SK-N-SH (cell line): ENCODE measurements around the gene ABHD2. TPM values are rescaled to one million over a fixed set of nuclear protein-coding genes. Genes with fewer than 3 reads are reported as not detected.

Experiments used
- CTCF ChIA-PET: fragments of 300-600, 350-600 bp; formaldehyde crosslinking; extraction: SDS; loops from one replicate; lab custom pipeline; 2021; lab: Yijun Ruan, JAX
- POLR2A ChIA-PET: fragments of 350-600 bp; sonication (Branson Sonifier 250); formaldehyde crosslinking; extraction: SDS; loops from one replicate; lab custom pipeline; 2020; ENCODE audit warnings: antibody characterized with exemption, inconsistent platforms; lab: Yijun Ruan, JAX
- DNase-seq: peaks from one replicate; pipeline ENCODE4 v3.0.0; 2012
- H2AFZ ChIP-seq: fragments of 200-600 bp; sonication (generic); 2 replicates; pipeline ENCODE4 v1.8.1; 2016; ENCODE audit warnings: antibody characterized with exemption, mild to moderate bottlenecking, low read depth
- H3F3A ChIP-seq: fragments of 200-600 bp; sonication (generic); replicated peaks from 2 replicates; pipeline ENCODE3; 2016; ENCODE audit warnings: antibody characterized with exemption, mild to moderate bottlenecking; ENCODE audit not compliant: insufficient read depth
- H3K27ac ChIP-seq, 2 experiments: fragments of 200-500 bp in 1 of 2; fragments of 200-600 bp in 1 of 2; sonication (Bioruptor generic) in 1 of 2; sonication (generic), shearing (Covaris generic) in 1 of 2; 2 replicates each; pipeline versions ENCODE4 v1.5.1 to v1.6.1; 2014 to 2016; ENCODE audit warnings: low read depth in 2 of 2, inconsistent platforms in 1 of 2, low read length in 1 of 2, mild to moderate bottlenecking in 1 of 2, mixed read lengths in 1 of 2
- H3K27me3 ChIP-seq: fragments of 200-600 bp; sonication (generic), shearing (Covaris generic); 2 replicates; pipeline ENCODE4 v1.6.1; 2016; ENCODE audit warnings: mixed run types; ENCODE audit not compliant: insufficient read depth
- H3K36me3 ChIP-seq, 2 experiments: fragments of 200-500 bp in 1 of 2; fragments of 200-600 bp in 1 of 2; sonication (Bioruptor generic) in 1 of 2; sonication (generic) in 1 of 2; replicated peaks in 1 of 2; 2 replicates each; pipeline versions ENCODE3 to v1.5.1; 2014 to 2016; ENCODE audit warnings: low read length in 1 of 2, mild to moderate bottlenecking in 1 of 2; ENCODE audit not compliant: insufficient read depth in 2 of 2, control insufficient read depth in 1 of 2
- H3K4me1 ChIP-seq, 2 experiments: fragments of 200-500 bp in 1 of 2; fragments of 200-600 bp in 1 of 2; sonication (Bioruptor generic) in 1 of 2; sonication (generic), shearing (Covaris generic) in 1 of 2; 2 replicates each; pipeline versions ENCODE4 v1.5.1 to v1.6.1; 2014 to 2016; ENCODE audit warnings: low read depth in 1 of 2, low read length in 1 of 2, mixed run types in 1 of 2; ENCODE audit not compliant: insufficient read depth in 2 of 2, control insufficient read depth in 1 of 2
- H3K4me2 ChIP-seq: fragments of 200-600 bp; sonication (generic), shearing (Covaris generic); 2 replicates; pipeline ENCODE4 v1.6.1; 2017; ENCODE audit warnings: mixed run types
- H3K4me3 ChIP-seq, 2 experiments: fragments of 200-500 bp in 1 of 2; fragments of 200-600 bp in 1 of 2; sonication (Bioruptor generic) in 1 of 2; sonication (generic), shearing (Covaris generic) in 1 of 2; 2 replicates each; pipeline versions ENCODE4 v1.5.1 to v1.8.1; 2014 to 2016; ENCODE audit warnings: low read depth in 2 of 2, inconsistent platforms in 1 of 2, low read length in 1 of 2, mild to moderate bottlenecking in 1 of 2, mixed read lengths in 1 of 2, moderate library complexity in 1 of 2
- H3K79me2 ChIP-seq: fragments of 200-600 bp; sonication (generic); 2 replicates; pipeline ENCODE4 v1.8.1; 2017; ENCODE audit warnings: mild to moderate bottlenecking; ENCODE audit not compliant: insufficient read depth
- H3K9ac ChIP-seq: fragments of 200-600 bp; sonication (generic); 2 replicates; pipeline ENCODE4 v1.6.1; 2017; ENCODE audit warnings: mixed run types
- H3K9me2 ChIP-seq: fragments of 200-600 bp; sonication (generic); 2 replicates; pipeline ENCODE4 v1.6.1; 2017; ENCODE audit warnings: mixed run types
- H3K9me3 ChIP-seq: fragments of 200-600 bp; sonication (generic); 2 replicates; pipeline ENCODE4 v1.6.1; 2017; ENCODE audit warnings: mixed run types, mild to moderate bottlenecking, moderate library complexity
- H4K20me1 ChIP-seq: fragments of 200-600 bp; sonication (generic); 2 replicates; pipeline ENCODE4 v1.6.1; 2017; ENCODE audit warnings: mild to moderate bottlenecking, mixed run types; ENCODE audit not compliant: insufficient read depth
- CTCF ChIP-seq: fragments of 200-600 bp; sonication (generic); IDR thresholded peaks from 2 replicates; pipeline ENCODE4 v1.6.1; 2017; ENCODE audit warnings: antibody characterized with exemption, mild to moderate bottlenecking, moderate library complexity
- EP300 ChIP-seq, 2 experiments: IDR thresholded peaks; 2 replicates each; pipeline versions ENCODE4 v1.4.0 to v1.6.1; 2012; ENCODE audit warnings: borderline replicate concordance in 1 of 2, low read depth in 1 of 2, low read length in 1 of 2
- EZH2phosphoT487 ChIP-seq: fragments of 200-600 bp; sonication (generic); IDR thresholded peaks from 2 replicates; pipeline ENCODE4 v1.6.1; 2017; ENCODE audit warnings: low read depth, mixed run types, mild to moderate bottlenecking, antibody characterized with exemption, moderate library complexity, borderline replicate concordance
- FOSL2 ChIP-seq: IDR thresholded peaks from 2 replicates; pipeline ENCODE4 v1.4.0; 2012; ENCODE audit warnings: low read depth, mild to moderate bottlenecking, moderate library complexity, borderline replicate concordance
- JUND ChIP-seq: IDR thresholded peaks from 2 replicates; pipeline ENCODE4 v1.4.0; 2012
- MXI1 ChIP-seq: IDR thresholded peaks from 2 replicates; pipeline ENCODE4 v1.6.1; 2012; ENCODE audit warnings: mild to moderate bottlenecking, low read depth, low read length, improper control_type of control experiment
- NFIC ChIP-seq: IDR thresholded peaks from 2 replicates; pipeline ENCODE4 v1.4.0; 2012; ENCODE audit warnings: borderline replicate concordance
- PBX3 ChIP-seq: IDR thresholded peaks from 2 replicates; pipeline ENCODE4; 2012
- POLR2AphosphoS5 ChIP-seq: IDR thresholded peaks from 2 replicates; pipeline ENCODE4 v1.6.1; 2012; ENCODE audit warnings: low read depth, low read length
- RAD21 ChIP-seq: IDR thresholded peaks from 2 replicates; pipeline ENCODE4 v1.6.1; 2012; ENCODE audit warnings: mild to moderate bottlenecking, low read length
- RXRA ChIP-seq: IDR thresholded peaks from 2 replicates; pipeline ENCODE4 v1.4.0; 2012; ENCODE audit warnings: low read depth, mild to moderate bottlenecking, borderline replicate concordance
- TCF12 ChIP-seq: IDR thresholded peaks from 2 replicates; pipeline ENCODE4 v1.4.0; 2012
- USF2 ChIP-seq: fragments of 150-350 bp; IDR thresholded peaks from 2 replicates; pipeline ENCODE4 v1.6.1; 2017; ENCODE audit warnings: antibody characterized with exemption, low read length, low read depth, borderline replicate concordance
- YY1 ChIP-seq: IDR thresholded peaks from 2 replicates; pipeline ENCODE4 v1.4.0; 2012; ENCODE audit warnings: low read depth, mild to moderate bottlenecking
- WGBS: methylation state at CpG from one replicate; pipeline ENCODE4 v1.1.6; 2017; ENCODE audit warnings: low lambda C conversion rate; 5-methylcytosine and 5-hydroxymethylcytosine counted together
- polyA plus RNA-seq, 3 experiments: library from polyadenylated mRNA; depleted of rRNA; stranded (reverse); fragments of >200 nt; gene quantifications; 2 replicates each; pipeline ENCODE4 v1.2.3, GENCODE V29; 2012
- TF ChIP-seq, protein P1 (sequence below): fragments of 150-350 bp; IDR thresholded peaks from 2 replicates; pipeline ENCODE4 v1.6.1; 2016; ENCODE audit warnings: mild to moderate bottlenecking, low read depth, low read length
- TF ChIP-seq, protein P2 (sequence below): IDR thresholded peaks from 2 replicates; pipeline ENCODE4 v1.6.1; 2012; ENCODE audit warnings: mild to moderate bottlenecking, low read depth, low read length, moderate library complexity

The ABHD2 gene
- polyA plus RNA-seq, 1 of the 3 experiments (the other 2 are of a cell fraction): 19.2 TPM

DNA sequence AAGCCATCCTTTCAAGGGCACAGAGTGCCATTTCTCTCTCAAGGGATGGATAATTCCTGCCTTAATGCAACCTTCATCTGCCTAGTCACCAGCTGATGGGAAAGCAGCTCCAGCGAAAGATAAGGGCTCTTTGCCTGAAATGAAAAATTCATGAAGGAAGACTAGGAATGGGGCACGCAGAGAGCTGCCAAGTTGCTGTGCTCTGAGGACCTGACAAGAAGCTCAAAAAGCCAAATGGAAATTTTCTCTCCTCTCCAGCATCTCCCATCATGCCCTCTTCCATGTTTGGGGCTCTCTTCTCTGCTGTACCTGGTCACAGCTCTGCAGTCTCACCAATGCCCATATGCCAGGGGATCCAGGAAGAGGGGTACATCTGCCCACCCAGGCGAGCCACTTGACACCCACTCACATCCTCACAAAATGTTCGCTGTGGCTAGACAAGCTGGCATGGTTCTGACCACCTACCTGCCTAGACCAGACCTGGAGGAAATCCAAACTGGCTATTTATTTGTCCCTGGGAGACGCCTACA lies 29.3 kb upstream of the ABHD2 start (continued):
- TF ChIP-seq USF2: no peak
- TF ChIP-seq EZH2phosphoT487: no peak
- TF ChIP-seq MXI1: no peak

DNA sequence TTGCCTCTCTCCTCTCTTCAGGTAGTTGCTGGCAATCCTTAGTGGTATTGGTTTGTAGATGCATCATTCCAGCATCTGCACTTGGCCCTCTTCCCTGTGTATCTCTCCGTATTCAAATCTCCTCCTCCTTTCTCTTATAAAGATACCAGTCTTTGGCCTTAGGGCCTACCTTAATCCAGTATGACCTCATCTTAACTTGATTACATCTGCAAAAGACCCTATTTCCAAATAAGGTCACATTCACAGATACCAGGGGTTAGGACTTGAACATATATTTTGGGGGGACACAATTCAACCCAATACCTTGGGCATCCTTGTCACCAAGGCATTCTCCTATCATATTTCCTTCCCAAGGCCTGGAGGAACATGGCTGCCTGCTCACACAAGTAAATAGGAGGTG lies 22.0 kb upstream of the ABHD2 start:
- Histone ChIP-seq H3K4me2 (no peak overlapping the region), H3K9ac (no peak overlapping the region), H3K9me3 (0 out of 2 replicates have a peak, but pooled peaks cover 6% of the 10 kb centered on the region), H3K9me2 (no peaks in the 10 kb centered on the region), H2AFZ (no peak overlapping the region), H3F3A (no peaks in the 10 kb centered on the region), H3K79me2 (no peaks in the 10 kb centered on the region), H3K4me1 (no peaks in the 10 kb centered on the region), H4K20me1 (no peaks in the 10 kb centered on the region), H3K27ac (no peak overlapping the region), H3K36me3 (no peaks in the 10 kb centered on the region), H3K27me3 (no peaks in the 10 kb centered on the region), H3K4me3 (no peak overlapping the region; a peak in 1 of 4 replicates)
- no peak for TF ChIP-seq RAD21
- TF ChIP-seq JUND: no peak
- no peak for TF ChIP-seq CTCF
- no peak for TF ChIP-seq RXRA
- no peak for TF ChIP-seq NFIC
- no peak for TF ChIP-seq POLR2AphosphoS5
- TF ChIP-seq, protein P1, sequence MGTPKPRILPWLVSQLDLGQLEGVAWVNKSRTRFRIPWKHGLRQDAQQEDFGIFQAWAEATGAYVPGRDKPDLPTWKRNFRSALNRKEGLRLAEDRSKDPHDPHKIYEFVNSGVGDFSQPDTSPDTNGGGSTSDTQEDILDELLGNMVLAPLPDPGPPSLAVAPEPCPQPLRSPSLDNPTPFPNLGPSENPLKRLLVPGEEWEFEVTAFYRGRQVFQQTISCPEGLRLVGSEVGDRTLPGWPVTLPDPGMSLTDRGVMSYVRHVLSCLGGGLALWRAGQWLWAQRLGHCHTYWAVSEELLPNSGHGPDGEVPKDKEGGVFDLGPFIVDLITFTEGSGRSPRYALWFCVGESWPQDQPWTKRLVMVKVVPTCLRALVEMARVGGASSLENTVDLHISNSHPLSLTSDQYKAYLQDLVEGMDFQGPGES: no peak
- TF ChIP-seq FOSL2: no peak
- TF ChIP-seq YY1: no peak
- no peak for TF ChIP-seq PBX3
- TF ChIP-seq, protein P2, sequence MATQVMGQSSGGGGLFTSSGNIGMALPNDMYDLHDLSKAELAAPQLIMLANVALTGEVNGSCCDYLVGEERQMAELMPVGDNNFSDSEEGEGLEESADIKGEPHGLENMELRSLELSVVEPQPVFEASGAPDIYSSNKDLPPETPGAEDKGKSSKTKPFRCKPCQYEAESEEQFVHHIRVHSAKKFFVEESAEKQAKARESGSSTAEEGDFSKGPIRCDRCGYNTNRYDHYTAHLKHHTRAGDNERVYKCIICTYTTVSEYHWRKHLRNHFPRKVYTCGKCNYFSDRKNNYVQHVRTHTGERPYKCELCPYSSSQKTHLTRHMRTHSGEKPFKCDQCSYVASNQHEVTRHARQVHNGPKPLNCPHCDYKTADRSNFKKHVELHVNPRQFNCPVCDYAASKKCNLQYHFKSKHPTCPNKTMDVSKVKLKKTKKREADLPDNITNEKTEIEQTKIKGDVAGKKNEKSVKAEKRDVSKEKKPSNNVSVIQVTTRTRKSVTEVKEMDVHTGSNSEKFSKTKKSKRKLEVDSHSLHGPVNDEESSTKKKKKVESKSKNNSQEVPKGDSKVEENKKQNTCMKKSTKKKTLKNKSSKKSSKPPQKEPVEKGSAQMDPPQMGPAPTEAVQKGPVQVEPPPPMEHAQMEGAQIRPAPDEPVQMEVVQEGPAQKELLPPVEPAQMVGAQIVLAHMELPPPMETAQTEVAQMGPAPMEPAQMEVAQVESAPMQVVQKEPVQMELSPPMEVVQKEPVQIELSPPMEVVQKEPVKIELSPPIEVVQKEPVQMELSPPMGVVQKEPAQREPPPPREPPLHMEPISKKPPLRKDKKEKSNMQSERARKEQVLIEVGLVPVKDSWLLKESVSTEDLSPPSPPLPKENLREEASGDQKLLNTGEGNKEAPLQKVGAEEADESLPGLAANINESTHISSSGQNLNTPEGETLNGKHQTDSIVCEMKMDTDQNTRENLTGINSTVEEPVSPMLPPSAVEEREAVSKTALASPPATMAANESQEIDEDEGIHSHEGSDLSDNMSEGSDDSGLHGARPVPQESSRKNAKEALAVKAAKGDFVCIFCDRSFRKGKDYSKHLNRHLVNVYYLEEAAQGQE: no peak
- no peak for TF ChIP-seq EP300 (IDR thresholded peaks at IDR 0.05; ENCODE audit: borderline replicate concordance in 1 of 2, low read depth in 1 of 2, low read length in 1 of 2)
- no peak for TF ChIP-seq MXI1
- no peak for TF ChIP-seq TCF12
- CTCF ChIA-PET: interaction anchor here (2.9 to 3.9 kb wide), 2 partner anchors 8 to 112 kb away, joined by 11 to 21 read pairs; no protein-coding TSS in a partner anchor
- POLR2A ChIA-PET: no interaction called here
- 84% methylated on average over 1 of the region's 1 CpG for WGBS
- DNase-seq: no peak
